ENCODE results near the gene IFNLR1.

Gene IFNLR1

DNA sequence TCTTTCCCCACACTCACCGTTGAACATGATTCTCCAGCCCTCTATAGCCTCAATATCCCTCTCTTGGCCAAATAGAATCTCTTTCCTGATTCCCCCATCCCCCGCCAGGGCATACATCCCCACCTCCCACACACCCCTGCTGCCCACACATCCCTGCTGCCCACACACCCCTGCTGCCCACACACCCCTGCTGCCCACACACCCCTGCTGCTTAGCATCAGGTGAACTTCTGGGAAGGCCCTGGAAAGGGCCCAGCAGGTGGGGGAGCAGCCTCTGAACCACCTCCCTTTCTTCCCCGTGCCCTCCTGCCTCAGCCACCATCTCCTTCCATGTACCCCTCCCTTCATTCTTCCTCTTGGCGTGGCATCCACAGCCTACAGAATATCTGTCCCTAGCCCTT lies 15.9 kb upstream of the IFNLR1 start:
- no peak for ATAC-seq
- TF ChIP-seq, protein P1, sequence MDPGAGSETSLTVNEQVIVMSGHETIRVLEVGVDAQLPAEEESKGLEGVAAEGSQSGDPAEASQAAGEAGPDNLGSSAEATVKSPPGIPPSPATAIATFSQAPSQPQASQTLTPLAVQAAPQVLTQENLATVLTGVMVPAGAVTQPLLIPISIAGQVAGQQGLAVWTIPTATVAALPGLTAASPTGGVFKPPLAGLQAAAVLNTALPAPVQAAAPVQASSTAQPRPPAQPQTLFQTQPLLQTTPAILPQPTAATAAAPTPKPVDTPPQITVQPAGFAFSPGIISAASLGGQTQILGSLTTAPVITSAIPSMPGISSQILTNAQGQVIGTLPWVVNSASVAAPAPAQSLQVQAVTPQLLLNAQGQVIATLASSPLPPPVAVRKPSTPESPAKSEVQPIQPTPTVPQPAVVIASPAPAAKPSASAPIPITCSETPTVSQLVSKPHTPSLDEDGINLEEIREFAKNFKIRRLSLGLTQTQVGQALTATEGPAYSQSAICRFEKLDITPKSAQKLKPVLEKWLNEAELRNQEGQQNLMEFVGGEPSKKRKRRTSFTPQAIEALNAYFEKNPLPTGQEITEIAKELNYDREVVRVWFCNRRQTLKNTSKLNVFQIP (CRISPR knock-in tag; IDR thresholded peaks at IDR 0.05; ENCODE audit: borderline replicate concordance, low read depth), result no peak
- TF ChIP-seq BACH2 (CRISPR knock-in tag; IDR thresholded peaks at IDR 0.05; ENCODE audit: borderline replicate concordance), result no peak
- TF ChIP-seq, protein P2, sequence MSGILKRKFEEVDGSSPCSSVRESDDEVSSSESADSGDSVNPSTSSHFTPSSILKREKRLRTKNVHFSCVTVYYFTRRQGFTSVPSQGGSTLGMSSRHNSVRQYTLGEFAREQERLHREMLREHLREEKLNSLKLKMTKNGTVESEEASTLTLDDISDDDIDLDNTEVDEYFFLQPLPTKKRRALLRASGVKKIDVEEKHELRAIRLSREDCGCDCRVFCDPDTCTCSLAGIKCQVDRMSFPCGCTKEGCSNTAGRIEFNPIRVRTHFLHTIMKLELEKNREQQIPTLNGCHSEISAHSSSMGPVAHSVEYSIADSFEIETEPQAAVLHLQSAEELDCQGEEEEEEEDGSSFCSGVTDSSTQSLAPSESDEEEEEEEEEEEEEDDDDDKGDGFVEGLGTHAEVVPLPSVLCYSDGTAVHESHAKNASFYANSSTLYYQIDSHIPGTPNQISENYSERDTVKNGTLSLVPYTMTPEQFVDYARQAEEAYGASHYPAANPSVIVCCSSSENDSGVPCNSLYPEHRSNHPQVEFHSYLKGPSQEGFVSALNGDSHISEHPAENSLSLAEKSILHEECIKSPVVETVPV (CRISPR knock-in tag; IDR thresholded peaks at IDR 0.05), result no peak
- TF ChIP-seq, protein P3, sequence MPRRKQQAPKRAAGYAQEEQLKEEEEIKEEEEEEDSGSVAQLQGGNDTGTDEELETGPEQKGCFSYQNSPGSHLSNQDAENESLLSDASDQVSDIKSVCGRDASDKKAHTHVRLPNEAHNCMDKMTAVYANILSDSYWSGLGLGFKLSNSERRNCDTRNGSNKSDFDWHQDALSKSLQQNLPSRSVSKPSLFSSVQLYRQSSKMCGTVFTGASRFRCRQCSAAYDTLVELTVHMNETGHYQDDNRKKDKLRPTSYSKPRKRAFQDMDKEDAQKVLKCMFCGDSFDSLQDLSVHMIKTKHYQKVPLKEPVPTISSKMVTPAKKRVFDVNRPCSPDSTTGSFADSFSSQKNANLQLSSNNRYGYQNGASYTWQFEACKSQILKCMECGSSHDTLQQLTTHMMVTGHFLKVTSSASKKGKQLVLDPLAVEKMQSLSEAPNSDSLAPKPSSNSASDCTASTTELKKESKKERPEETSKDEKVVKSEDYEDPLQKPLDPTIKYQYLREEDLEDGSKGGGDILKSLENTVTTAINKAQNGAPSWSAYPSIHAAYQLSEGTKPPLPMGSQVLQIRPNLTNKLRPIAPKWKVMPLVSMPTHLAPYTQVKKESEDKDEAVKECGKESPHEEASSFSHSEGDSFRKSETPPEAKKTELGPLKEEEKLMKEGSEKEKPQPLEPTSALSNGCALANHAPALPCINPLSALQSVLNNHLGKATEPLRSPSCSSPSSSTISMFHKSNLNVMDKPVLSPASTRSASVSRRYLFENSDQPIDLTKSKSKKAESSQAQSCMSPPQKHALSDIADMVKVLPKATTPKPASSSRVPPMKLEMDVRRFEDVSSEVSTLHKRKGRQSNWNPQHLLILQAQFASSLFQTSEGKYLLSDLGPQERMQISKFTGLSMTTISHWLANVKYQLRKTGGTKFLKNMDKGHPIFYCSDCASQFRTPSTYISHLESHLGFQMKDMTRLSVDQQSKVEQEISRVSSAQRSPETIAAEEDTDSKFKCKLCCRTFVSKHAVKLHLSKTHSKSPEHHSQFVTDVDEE (CRISPR knock-in tag; IDR thresholded peaks at IDR 0.05), result no peak
- TF ChIP-seq RARB (CRISPR knock-in tag; IDR thresholded peaks at IDR 0.05), result no peak
- TF ChIP-seq CSDC2 (CRISPR knock-in tag; IDR thresholded peaks at IDR 0.05), result no peak
- TF ChIP-seq ARNTL (CRISPR knock-in tag; IDR thresholded peaks at IDR 0.05; ENCODE audit: borderline replicate concordance, low read depth), result no peak
- TF ChIP-seq, protein P4, sequence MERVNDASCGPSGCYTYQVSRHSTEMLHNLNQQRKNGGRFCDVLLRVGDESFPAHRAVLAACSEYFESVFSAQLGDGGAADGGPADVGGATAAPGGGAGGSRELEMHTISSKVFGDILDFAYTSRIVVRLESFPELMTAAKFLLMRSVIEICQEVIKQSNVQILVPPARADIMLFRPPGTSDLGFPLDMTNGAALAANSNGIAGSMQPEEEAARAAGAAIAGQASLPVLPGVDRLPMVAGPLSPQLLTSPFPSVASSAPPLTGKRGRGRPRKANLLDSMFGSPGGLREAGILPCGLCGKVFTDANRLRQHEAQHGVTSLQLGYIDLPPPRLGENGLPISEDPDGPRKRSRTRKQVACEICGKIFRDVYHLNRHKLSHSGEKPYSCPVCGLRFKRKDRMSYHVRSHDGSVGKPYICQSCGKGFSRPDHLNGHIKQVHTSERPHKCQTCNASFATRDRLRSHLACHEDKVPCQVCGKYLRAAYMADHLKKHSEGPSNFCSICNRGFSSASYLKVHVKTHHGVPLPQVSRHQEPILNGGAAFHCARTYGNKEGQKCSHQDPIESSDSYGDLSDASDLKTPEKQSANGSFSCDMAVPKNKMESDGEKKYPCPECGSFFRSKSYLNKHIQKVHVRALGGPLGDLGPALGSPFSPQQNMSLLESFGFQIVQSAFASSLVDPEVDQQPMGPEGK (CRISPR knock-in tag; IDR thresholded peaks at IDR 0.05; ENCODE audit: borderline replicate concordance), result no peak

DNA sequence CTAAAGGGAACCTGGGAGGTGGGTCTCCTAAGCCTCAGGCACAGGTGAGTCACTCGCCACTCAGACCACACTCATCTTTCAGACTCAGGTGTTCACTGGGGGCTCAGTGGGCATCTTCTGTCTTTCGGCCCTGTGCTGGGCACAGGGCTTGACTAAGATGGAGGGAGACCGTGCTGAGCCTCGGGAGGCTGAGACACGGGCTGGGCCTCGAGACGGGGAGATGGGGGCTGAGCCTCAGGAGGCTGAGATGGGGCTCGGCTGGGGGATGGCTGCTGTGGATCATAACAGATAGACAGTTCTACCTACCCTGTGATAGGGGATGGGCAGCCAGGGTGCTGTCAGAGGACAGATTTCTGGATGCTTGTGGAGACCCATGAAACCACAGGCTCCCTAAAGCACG lies 15.5 kb upstream of the IFNLR1 start:
- ATAC-seq, result no peak
- TF ChIP-seq ZFP30 (CRISPR knock-in tag; IDR thresholded peaks at IDR 0.05), result no peak
- TF ChIP-seq TOX (CRISPR knock-in tag; IDR thresholded peaks at IDR 0.05; ENCODE audit: borderline replicate concordance), result no peak
- TF ChIP-seq, protein P1 (CRISPR knock-in tag; IDR thresholded peaks at IDR 0.05; ENCODE audit: borderline replicate concordance, low read depth), result no peak
- TF ChIP-seq SNAI2 (CRISPR knock-in tag; IDR thresholded peaks at IDR 0.05), result no peak
- TF ChIP-seq ISL1 (CRISPR knock-in tag; IDR thresholded peaks at IDR 0.05), result no peak
- no peak for TF ChIP-seq ZNF8 (CRISPR knock-in tag; IDR thresholded peaks at IDR 0.05)
- TF ChIP-seq ZFP3 (CRISPR knock-in tag; IDR thresholded peaks at IDR 0.05), result no peak
- TF ChIP-seq PPARA (CRISPR knock-in tag; IDR thresholded peaks at IDR 0.05; ENCODE audit: borderline replicate concordance), result no peak
- no peak for TF ChIP-seq ZNF70 (CRISPR knock-in tag; IDR thresholded peaks at IDR 0.05)
- TF ChIP-seq, protein P2 (CRISPR knock-in tag; IDR thresholded peaks at IDR 0.05), result no peak

DNA sequence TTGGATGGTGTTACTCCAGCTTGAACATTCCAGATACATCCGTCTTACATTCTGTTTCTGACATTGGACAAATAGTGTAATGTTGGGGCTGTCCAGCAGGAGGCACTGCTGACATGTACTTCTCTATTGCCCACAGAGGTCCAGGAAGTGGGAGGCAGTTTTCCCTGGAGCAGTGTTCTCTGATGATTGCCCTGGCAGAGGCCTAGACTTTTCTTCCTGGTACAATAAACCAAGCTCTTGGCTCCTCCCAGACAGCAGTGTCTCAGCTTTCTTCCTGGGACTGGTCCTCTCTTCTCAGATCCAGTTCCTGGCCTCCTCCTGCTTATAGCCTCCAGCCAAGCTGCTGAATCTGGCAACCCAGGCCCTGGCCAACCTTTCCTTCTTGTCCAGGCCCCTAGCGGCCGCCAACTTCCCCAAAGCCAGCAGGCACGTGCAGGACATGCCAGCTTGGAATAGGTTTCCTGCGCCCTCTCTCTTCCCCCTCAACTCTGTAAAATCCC lies 14.9 kb upstream of the IFNLR1 start:
- ATAC-seq, result peak; percentile 90
- TF ChIP-seq ZFP30 (CRISPR knock-in tag; IDR thresholded peaks at IDR 0.05), result no peak
- no peak for TF ChIP-seq SNAI2 (CRISPR knock-in tag; IDR thresholded peaks at IDR 0.05)
- TF ChIP-seq CSDC2 (CRISPR knock-in tag; IDR thresholded peaks at IDR 0.05), result no peak
- TF ChIP-seq, protein P5, sequence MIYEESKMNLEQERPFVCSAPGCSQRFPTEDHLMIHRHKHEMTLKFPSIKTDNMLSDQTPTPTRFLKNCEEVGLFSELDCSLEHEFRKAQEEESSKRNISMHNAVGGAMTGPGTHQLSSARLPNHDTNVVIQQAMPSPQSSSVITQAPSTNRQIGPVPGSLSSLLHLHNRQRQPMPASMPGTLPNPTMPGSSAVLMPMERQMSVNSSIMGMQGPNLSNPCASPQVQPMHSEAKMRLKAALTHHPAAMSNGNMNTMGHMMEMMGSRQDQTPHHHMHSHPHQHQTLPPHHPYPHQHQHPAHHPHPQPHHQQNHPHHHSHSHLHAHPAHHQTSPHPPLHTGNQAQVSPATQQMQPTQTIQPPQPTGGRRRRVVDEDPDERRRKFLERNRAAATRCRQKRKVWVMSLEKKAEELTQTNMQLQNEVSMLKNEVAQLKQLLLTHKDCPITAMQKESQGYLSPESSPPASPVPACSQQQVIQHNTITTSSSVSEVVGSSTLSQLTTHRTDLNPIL (CRISPR knock-in tag; IDR thresholded peaks at IDR 0.05; ENCODE audit: low read depth), result no peak
- no peak for TF ChIP-seq PPARA (CRISPR knock-in tag; IDR thresholded peaks at IDR 0.05; ENCODE audit: borderline replicate concordance)
- TF ChIP-seq GLIS3 (CRISPR knock-in tag; IDR thresholded peaks at IDR 0.05), result no peak
- no peak for TF ChIP-seq ZC3H10 (CRISPR knock-in tag; IDR thresholded peaks at IDR 0.05)

Measured in SK-N-SH treated with all-trans-retinoic acid at 6 μM for 48 hours (cell line).